Measurements from ENCODE around the gene ADARB2.

The ADARB2 gene

DNA sequence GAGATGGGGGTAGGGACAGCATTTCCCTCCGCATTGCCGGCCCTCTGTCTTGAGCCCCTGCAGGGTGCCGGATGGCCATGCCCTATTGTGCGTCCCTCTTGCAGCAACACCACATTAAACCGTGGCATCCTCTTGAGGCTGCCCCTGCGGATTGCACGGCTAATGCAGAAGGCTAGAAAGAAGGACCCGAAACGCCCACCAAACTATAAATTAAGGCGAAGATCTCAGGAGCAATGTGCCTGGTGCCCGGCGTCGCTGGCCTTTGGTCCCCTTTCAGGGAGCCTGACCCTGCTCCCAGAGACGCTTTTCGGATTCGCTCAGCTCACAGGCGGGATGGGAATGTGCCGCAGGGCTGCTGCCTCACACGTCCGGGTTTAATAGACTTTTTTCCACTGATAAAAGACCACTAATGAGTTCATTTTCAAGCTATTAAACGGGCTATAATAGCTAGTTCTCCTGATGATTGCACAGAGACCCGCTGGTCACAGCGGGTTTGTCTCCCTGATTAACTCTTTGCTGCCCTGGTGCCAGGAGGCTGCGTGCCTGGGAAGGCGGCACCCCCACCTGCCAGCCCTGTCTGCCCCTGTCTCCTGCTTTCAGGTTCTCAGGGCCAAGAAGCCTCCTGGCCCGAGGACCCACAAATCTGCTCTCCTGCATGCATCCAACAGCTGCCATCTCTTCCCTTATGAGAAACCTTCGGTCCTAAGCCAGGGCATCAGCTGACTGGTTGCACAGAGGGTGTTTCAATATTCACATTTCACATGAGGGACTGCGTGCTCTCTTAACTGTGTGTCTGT, 128.3 kb downstream of the ADARB2 start:
- no peak for DNase-seq

DNA sequence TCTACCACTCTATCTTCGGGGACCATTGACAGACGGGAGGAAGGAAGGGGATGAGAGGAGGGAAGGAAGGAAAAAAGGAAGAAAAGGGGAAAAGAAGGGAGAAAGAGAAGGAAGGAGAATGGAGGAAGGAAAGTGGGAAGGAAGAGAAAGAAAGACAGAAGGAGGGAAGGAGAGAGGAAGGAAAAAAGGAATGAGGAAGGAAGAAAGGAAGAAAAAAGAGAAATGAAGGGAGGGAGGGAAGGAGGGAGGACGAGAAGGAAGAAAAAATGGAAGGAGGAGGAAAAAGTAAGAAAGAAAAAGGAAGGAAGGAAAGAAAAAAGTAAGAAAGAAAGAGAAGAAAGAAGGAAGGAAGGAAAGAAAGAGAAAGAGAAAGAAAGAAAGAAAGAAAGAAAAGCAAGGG, 128.9 kb downstream of the ADARB2 start:
- no peak for DNase-seq

DNA sequence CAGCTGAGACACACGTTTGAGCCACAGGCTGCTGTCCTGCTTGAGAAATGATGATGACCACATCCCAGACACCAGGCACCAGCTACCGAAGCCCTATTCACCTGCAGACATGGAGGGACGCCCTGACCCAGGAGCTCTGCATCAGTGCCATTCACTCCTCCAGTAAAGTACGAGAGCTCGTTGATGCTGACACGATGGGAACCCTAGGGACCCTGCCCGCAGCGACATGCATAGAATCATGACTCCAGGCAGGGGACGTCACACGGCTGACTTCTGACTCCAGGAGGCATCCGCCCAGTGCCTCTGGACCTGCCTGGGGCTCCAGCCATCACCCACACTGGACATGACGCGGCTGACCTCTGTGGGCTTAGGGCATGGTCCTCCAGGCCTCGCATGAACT, 129.9 kb downstream of the ADARB2 start:
- DNase-seq = no peak

DNA sequence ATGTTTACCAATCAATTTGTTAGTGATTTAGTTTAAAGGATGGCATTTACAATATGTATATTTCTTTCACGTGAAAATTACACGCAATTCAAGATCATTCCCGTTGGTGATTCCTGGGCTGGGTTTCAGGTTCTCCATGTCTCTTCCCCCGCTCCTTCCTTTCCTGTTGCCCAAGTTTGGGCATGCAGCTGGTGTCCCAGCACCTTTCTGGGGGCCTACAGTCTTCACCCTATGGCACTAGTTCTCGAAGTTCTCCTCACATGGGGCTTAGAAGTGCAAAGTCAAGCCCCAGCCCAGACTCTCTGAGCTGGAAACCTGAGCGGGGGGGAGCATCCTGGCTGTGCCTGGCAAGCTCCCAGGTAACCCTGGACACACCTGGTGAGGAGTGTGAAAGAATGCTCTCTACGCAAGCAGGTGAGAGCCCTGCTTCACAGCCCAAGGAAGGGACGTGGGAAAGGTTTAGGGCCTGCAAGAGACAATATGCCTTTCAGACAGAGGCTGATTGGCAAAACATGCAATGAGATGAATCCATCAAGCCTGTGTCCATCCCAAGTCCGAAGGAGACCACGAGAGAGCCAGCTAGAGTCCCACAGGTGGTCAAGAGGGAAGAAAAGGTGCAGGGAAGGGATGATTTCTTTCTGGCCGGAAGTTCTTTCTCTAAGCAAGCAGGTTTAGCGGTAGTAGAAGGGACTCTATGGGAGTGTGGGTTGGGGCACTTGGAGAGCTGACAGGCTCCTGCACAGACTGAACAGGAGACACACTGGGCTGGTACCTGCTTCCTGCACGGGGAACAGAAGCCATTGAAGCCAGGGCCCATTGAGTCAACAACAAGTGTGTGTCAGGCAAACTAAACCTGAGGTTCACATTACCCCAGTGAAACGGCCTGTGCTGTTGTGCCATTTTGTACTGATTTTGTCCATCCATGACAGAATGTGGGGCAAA, 131.1 kb downstream of the ADARB2 start:
- DNase-seq = no peak

DNA sequence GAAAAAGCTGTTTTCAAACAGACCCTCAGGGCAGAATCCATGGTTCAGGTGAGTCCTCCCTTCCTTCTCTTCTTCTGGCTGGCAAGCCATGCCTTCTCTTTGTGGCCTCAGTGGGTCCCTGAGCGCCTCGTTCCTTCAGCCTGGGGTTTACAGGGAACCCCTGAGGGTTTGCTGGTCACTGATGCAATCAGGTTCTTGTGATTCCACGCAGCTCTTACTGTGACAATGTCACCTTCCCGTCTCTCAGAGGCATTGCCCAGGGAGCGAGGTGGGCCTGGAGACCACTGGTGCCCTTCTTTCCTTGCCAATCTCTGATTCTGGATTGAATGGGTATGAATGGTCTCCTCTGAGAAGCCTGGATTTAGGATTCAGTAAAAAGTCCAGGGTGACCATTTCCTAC, 132.2 kb downstream of the ADARB2 start:
- DNase-seq = no peak

DNA sequence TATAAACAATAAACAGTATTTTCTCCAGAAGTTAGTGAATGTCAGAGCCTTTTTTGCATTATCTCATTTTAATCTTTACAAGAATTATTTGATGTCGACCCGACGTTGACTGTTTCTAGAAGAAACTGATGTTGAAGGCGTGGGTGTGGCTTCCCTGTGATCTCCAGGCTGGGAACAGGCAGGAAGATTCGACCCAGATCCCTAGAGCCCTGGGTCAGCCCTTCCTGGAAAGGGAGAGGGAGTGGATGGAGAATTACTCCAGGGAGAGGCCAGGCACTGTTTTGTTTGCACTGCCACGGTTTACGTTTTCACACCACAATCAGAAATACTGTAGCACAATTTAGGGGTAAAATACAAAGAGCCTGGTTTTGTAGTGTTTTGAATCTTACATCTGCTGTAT, 133.1 kb downstream of the ADARB2 start:
- DNase-seq = no peak

DNA sequence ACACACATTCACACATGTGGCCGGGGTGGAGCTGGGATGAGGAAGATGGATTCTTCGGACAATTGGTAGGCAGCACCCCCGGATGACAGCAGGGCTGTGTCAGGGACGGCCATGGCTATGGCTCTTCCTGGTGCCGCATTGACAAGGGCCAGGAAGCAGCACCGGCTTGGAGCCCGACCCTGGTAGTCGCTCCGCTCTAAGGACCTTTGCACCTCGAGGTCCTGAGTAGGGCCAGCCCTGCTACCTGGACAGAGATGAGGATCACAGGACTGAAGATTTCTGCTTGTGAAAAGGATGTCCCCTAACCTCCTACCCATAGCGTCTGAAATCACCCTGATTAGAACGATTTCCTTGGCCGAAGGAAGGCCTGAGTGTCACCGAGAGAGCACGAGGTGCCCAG, 134.1 kb downstream of the ADARB2 start:
- no peak for DNase-seq

DNA sequence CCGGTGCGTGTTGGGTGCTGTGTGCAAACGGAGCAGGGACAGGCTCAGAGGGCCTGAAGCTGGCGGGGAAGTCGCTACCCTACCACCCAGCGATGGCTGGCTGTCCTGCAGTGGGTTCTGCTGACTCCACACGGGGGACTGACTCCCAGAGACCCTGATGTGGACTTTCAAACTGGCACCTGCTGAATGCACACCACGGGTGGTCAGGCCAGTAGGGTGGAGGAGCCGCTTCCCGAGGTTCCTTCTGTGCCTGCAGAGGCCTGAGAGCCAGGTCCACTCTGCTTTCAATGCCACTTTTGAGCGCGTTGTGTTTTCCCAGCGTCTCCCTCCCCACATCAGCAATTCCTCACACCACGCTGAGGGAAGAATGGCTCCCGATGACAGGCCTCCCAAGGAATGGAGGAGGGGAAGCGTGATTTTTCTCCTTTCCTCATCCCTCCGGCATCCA, 135.3 kb downstream of the ADARB2 start:
- no peak for DNase-seq

DNA sequence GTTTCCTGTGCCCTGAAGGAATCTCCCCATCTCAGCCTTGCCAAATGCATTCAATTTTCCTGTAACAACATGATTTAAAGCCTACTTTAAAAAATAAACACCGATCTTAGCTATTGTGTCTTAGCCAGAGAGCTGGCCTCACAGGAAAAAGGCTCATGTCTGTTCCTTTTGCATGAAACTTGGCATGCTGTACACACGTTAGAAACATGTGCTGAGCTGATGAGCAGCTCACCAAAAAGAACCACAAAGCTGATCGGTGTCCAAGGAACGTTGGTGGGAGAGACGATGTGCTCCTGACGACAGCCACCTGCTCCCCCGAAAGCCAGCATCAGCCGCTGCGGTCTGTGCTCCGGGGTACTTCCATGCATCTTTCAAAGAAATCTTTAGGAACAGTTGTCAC, 135.9 kb downstream of the ADARB2 start:
- DNase-seq = no peak

DNA sequence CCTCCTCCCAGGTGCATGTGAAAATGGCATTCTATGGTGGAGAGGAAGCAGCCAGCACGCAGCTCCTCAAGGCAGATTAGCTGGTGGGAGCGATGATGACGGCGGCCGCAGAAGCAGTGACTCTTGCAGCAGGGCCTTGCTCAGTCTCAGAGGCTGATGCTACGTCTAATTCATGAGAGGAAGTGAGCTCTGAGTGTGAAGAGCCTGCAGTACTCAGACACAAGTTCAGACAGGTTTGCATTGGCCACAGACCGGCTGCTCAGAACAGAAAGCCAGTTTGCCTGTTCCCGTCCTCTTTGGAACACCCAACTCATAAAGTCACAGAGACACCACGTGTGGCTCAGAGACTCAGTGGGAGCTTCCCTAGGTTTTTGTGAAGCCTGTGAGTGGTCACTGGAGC, 136.5 kb downstream of the ADARB2 start:
- no peak for DNase-seq

DNA sequence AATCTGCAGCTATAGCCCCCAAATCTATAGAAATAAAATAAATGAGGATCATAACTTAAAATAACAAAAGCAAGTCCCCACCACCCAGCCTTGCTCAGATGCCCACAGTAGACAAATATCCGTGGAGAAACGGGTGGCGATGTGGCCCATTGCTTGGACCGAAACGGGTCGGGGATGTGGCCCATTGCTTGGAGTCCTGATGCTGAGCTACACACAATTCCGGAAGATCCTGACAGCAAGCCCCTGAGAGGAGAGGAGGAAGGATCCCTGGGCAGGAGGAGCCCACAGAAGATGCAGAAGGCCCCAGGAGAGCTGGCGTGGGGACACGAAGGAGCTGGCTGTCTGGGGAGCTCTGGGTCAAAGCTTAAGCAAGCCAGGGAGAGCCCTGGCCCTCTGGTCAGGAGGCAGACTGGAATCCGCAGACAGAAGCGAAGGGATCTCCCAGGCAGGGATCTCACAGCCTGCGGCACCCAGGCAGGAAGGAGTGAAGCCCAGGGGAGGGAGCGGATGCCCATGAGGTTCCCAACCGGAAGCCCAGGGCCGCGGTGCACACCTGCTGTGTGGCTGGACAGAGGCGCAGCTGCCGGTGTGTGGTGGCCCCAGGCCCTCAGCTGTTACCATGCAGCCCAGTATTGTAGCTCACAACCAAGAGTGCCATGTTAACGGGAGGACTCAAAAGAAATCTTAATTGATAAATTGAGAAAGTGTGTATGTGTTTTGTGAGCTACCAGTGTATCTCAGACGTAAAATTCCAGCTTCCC, 138.8 kb downstream of the ADARB2 start:
- no peak for DNase-seq

DNA sequence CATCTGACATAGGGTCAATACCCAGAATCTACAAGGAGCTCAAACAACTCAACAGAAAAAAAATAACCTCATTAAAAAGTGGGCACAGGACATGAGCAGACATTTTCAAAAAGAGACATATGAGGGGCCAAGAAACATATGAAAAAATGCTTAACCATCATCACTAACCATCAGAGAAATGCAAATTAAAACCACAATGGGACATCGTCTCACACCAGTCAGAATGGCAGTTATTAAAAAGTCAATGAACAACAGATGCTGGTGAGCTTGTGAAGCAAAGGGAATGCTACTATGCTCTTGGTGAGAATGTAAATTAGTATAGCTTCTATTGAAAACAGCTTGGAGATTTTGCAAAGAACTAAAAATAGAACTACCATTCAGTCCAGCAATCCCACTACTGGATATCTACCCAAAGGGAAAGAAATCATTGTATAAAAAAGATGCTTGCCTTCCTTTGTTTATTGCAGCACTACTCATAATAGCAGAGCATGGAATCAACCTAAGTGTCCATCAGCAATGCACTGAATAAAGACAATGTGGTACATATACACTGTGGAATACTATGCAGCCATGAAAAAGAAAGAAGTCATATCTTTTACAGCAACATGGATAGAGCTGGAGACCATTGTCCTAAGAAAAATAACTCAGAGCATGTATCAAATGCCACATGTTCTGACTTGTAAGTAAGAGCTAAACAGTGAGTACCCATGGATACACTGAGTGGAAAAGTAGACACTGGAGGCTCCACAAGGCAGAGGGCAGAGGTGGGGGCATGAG, 139.8 kb downstream of the ADARB2 start:
- DNase-seq = no peak

DNA sequence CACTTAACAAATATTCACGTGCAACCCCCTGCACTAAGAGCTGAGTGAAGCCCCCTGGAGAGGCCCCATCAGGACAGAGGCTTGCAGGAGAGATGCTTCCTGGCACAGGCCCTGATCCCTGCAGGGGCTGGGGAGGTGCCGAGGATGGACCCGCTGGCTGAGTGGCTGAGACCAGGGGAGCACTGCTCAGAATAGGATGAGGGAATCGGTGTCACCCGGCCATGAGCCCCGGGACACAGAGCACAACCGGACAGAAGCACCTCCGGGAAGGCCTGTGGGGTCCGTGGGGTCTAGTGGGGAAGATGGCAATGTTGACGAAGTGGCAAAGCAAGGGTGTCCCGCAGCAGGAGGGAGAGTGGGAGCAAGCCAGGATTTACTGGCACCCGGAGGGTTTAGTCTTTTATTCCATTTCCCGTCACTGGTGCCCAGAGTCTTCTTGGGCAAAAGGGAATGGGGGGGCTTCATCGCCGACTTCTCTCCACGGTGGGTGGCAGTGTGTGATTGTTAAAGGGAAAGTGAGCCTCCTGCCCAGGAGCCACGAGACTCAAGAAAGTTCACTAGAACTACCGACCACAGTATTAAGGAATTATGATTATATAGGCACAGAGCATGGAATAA, 140.7 kb downstream of the ADARB2 start:
- no peak for DNase-seq

DNA sequence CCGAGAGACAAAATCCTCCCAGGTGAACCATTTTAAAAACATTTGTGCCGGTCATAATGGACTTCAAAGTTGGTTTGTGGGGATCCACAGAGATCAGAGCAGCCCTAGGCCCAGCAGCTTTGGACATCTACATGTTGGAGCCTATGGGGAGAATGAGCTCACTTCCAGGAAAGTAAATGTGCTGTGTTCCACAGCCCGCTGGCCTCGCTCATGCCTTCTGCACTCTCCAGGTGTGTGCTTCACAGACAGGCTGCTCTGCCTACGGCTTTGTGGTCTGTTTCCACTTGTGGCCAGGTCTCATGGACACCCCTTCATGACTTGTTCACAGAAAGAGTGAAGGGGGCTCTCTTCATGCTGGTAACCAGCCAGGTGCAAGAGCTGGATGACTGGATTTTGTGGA, 141.6 kb downstream of the ADARB2 start:
- DNase-seq = no peak

DNA sequence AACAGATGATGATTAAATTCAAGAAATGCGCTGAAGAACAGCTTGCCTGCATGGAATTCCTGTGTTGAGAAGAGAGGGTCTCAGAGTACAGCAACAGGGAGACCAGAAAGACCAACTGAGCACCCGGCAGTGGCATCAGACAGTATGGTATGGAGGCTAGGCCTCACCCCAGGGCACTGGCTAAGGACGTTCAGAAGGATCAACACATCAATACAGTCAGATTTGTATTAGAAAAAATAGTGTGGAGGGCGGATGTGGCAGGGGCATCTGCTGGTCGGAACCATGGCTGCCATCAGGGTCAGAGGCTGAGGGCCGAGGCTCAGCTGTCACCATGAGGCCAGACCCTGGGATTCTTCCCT, 142.1 kb downstream of the ADARB2 start:
- DNase-seq = no peak

DNA sequence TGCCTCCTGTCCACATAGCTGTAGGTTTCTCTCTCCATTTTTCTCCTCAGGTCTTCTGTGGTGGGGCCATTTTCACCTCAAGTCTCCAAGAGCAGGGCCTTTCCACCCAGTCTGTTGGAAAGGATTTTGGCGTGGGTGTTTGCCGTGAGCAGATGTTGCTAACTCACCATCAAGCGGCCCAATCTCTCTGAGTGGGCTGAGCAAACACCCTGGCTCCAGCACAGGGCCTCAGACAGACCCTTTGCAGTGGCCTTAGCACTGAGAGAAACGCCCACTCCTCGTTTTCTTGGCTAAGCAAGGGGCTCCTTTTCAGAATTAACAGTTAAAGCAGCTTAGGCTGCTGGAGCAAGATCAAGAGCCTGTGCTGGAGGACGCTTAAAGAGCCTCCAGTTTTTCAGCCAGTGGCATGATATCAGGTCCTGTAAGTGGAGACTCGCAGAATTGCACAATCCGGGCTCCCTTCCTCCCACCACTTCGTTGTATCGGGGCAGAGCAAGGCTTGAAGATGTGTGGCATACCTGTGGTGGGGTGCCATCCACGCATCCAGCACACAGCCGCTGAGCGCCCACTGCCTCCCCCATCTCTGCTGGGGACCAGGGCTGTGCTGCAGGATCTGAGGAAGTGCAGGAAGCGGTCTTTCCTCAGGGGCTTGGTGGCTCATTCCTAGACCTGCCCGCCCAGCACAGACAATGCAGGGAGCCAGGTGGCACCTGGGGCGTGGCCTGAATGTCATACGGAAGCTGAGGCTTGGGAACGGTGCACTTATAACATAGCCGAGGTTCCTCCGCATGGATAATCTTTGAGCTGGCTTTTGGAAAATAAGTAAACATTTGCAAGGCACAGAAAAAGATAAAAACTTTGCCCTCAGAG, 142.7 kb downstream of the ADARB2 start:
- DNase-seq = no peak

DNA sequence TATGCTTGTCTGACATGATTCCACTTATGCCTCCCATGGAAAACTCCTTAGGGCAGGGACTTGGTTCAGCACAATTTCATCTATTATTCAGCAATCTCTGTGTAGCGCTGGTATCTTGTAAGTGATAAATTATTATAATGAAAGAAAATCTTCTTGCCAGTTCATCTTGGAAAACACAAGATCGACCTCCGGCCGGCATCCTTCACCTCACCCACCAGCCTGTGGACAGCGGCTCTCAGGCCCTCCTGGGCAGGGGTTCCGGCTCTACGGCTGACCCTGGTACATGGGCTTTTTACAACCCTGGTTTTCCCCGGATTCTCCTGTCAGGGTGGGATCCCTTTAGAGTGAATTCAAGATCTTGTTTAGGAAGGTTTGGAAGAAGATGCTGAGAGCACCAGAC, 145.6 kb downstream of the ADARB2 start:
- DNase-seq = no peak

DNA sequence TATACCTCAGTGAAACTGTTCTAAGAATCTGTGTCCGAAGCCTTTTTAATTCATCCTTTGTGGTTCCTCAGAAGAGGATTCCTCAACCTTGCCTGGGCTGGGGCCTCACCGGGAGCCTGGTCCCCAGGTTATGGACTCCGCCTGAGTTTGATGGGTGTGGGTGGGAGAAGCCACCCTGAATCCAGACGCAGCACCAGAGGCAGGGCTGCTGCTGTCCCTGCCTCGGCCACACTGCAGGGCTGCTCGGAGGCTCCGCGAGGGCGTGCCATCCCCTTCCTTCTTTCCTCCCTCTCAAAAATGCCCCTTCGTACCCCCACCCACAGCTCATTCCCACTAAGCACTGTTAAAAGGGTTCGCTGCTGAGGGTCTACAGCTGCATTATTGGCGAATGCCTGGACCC, 146.3 kb downstream of the ADARB2 start:
- DNase-seq = no peak

DNA sequence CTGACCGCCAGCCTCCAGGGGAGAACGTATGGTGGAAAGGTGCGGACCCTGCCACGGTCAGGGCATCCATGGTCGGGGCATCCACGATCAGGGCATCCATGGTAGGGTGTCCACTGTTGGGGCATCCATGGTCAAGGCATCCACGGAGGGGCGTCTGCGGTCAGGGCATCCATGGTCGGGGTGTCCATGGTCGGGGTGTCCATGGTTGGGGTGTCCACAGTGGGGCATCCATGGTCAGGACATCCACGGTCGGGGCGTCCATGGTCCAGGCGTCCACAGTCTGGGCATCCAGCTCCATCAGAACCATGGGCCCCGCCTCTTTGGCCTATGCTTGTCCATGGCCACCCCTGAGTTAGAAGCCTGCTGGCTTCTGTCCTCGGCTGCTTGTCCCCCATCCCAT, 148.1 kb downstream of the ADARB2 start:
- DNase-seq = no peak

DNA sequence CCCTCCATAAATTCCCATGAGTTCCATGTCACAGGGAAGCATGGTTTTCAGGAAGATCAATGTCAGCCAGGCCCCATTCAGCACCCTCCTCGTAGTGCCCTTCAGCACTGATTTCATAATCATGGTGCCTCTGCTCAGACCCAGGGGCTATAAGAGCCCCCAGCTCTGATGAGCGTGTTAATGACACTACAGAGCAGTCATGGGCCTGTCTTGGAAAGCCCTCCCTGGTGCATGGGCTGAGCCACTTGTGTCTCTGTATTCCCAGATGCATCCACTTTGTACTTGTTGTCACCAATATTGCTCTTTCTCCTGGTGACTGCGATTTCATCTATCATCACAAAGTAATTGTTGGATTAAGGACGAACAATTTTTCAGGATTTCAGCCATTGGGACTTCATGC, 154.6 kb downstream of the ADARB2 start:
- no peak for DNase-seq

DNA sequence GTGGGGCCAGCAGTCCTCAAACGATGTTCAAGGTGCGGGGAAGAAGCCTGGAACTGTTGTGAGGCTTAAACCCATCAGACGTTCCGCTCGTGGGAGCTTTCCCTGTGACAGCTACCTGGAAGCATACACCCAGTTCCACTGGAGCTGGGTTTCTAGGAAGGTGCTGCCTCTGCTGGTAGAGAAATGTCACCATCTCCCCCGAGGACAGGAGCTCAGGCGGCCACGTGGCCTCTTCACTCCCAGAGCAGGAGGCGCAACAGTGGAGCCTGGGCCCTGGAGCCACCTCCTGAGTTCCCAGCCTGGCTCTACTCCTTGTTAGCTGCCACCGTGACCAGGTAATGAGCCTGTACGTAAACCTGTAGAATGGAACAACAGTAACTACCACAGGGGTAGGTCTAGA, 156.1 kb downstream of the ADARB2 start:
- DNase-seq = no peak

Data from NCI-H524 (cell line).